Brain microvascular endothelial cell (primary cell): ENCODE measurements around the gene SCNN1B.

Experiments used
- DNase-seq: peaks from one replicate; pipeline ENCODE4 v3.0.0-alpha.2; 2020
- H3K27ac ChIP-seq: fragments of 250-450 bp; sonication (Bioruptor Pico); 2 replicates; pipeline ENCODE4 v1.5.1; 2020; ENCODE audit warnings: mild to moderate bottlenecking, moderate library complexity
- H3K27me3 ChIP-seq: fragments of 250-450 bp; sonication (Bioruptor Pico); replicated peaks from 2 replicates; pipeline ENCODE4 v1.5.1; 2020; ENCODE audit warnings: mild to moderate bottlenecking
- H3K36me3 ChIP-seq: fragments of 250-450 bp; sonication (Bioruptor Pico); replicated peaks from 2 replicates; pipeline ENCODE4 v1.5.1; 2020; ENCODE audit warnings: mild to moderate bottlenecking
- H3K4me3 ChIP-seq: 2 replicates; pipeline ENCODE4 v1.5.1; 2011; ENCODE audit warnings: low read depth, mild to moderate bottlenecking, control low read depth, low read length, moderate library complexity
- in situ Hi-C: cut with HindIII; loops from 2 replicates; pipeline ENCODE4 v1.10.0; 2017; ENCODE audit warnings: low sequenced_read_pairs, low pct_ligation_motif_present
- TF ChIP-seq, protein P1 (sequence below): IDR thresholded peaks from 2 replicates; pipeline ENCODE4 v1.5.1; 2011; ENCODE audit warnings: low read depth, mild to moderate bottlenecking, moderate library complexity, low read length, control low read depth, inconsistent platforms; ENCODE audit errors: missing control alignments

SCNN1B gene

DNA sequence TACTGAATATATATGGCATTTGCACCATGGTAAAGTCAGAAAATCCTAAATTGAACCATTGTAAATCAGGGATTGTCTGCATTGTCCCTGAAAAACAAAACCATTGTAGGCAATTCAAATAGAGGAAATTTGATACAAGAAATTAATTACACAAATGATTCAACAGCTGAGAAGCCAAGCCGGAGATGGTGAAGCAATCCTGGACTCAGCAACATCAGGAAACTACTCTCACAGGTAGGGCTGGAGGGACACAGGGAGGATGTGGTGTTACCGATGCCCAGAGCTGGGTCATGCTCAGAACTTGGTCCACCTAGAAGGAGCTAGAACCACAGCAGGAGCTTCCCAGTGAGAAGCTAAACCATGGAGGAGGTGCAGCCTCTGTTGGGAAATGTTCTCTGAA, 18.5 kb upstream of the SCNN1B start:
- H3K27ac ChIP-seq, result no peak overlapping the region
- no peaks in the 10 kb centered on the region for H3K36me3 ChIP-seq
- H3K27me3 ChIP-seq, result no peaks in the 10 kb centered on the region
- no peak overlapping the region for H3K4me3 ChIP-seq
- no peak for DNase-seq
- TF ChIP-seq, protein P1, sequence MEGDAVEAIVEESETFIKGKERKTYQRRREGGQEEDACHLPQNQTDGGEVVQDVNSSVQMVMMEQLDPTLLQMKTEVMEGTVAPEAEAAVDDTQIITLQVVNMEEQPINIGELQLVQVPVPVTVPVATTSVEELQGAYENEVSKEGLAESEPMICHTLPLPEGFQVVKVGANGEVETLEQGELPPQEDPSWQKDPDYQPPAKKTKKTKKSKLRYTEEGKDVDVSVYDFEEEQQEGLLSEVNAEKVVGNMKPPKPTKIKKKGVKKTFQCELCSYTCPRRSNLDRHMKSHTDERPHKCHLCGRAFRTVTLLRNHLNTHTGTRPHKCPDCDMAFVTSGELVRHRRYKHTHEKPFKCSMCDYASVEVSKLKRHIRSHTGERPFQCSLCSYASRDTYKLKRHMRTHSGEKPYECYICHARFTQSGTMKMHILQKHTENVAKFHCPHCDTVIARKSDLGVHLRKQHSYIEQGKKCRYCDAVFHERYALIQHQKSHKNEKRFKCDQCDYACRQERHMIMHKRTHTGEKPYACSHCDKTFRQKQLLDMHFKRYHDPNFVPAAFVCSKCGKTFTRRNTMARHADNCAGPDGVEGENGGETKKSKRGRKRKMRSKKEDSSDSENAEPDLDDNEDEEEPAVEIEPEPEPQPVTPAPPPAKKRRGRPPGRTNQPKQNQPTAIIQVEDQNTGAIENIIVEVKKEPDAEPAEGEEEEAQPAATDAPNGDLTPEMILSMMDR, result no peak
- in situ Hi-C loops, result no loop called here

DNA sequence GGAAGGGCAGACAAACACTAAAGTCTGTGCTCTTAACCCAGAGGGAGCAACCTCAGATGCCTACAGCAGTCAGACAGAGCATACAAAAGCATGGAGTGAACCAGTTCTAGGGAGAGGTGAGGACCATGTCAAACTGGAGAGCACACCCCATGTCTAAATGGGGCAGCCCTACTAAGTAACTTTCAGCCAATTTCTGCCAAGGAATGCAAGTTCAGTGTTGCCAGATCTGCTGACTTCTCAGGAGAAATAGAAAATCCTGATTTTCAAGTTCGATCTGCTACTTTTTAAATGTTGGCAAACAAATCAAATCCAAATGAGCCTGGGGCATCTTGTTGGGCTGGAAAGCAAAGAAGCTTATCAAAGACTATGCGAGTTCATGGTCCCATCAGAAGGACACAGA, 17.5 kb upstream of the SCNN1B start:
- TF ChIP-seq, protein P1, result no peak
- Histone ChIP-seq H3K27me3 (no peaks in the 10 kb centered on the region), H3K36me3 (no peaks in the 10 kb centered on the region), H3K27ac (no peak overlapping the region), H3K4me3 (no peak overlapping the region)
- in situ Hi-C loops, result no loop called here
- no peak for DNase-seq

DNA sequence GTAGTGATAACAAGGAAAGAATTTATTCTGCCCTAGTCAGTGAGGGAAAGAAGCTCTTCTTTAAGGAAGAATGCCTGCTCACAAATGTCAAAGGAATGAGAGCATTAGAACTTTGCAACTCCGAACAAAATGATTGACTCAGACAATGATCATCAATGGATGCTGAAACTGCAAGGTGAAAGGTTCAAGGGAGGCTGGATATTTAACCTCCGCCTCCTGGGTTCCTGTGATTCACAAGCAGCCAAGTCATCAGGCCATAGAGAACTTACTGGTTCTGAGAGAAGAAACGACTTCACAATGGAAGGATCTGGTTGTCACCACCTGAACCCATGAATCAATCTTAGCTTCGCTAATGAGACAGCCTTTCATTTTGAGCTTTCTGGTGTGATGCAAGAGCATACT, 16.0 kb upstream of the SCNN1B start:
- Histone ChIP-seq H3K27me3 (no peaks in the 10 kb centered on the region), H3K36me3 (no peaks in the 10 kb centered on the region), H3K27ac (peak overlapping the region; percentile 15), H3K4me3 (no peak overlapping the region)
- peak; percentile 65 for DNase-seq
- TF ChIP-seq, protein P1, result no peak
- in situ Hi-C loops, result no loop called here

DNA sequence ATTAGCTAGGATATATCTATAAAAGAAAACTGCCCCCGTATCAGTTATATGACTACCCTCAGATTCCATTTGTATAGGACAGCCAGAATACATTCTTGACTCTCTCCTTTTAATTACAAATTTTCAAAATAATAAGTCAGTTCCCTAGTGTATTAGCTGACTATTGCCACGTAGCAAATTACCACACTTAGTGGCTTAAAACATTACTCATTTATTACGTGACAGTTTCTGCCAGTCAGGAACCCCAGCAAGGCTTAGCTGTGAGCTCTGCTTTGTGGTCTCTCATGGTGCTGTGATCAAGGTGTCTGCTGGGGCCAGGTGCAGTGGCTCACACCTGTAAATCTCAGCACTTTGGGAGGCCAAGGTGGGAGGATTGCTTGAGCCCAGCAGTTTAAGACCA, 13.9 kb upstream of the SCNN1B start:
- DNase-seq, result no peak
- in situ Hi-C loops, result no loop called here
- Histone ChIP-seq H3K27ac (no peak overlapping the region), H3K27me3 (no peaks in the 10 kb centered on the region), H3K36me3 (no peaks in the 10 kb centered on the region), H3K4me3 (no peak overlapping the region)
- TF ChIP-seq, protein P1, result no peak

DNA sequence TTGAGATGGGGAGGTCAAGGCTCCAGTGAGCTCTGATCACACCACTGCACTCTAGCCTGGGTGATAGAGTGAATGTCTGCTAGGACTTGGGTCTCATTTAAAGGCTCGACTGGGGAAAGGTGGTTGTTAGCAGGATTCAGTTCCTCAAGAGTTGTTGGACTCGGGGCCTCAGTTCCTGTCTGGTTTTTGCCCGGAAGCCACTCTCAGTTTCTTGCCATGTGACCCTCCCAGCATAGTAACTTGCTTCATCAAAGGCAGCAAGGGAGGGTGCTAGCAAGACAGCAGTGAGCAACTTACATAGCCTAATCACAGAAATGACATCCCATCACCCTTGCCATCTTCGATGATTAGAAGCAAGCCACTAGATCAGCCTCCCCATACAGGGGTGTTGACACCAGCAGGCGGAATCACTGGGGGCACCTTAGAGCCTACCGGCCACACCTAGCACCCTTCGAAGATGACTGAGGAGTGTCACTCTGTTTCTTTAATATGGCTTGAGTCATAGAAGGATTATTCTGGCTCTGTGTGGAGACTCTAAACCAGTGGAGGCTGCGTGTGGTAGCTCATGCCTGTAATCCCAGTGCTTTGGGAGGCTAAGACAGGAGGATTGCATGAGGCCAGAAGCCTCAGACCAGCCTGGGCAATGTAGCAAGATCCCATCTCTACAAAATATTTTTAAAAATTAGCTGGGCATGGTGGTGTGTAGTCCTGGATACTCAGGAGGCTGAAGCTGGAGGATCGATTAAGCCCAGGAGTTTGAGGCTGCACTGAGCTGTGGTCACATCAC, 13.2 kb upstream of the SCNN1B start:
- Histone ChIP-seq H3K27me3 (no peaks in the 10 kb centered on the region), H3K4me3 (no peak overlapping the region), H3K27ac (no peak overlapping the region), H3K36me3 (no peaks in the 10 kb centered on the region)
- no peak for DNase-seq
- in situ Hi-C loops, result no loop called here
- TF ChIP-seq, protein P1, result no peak
